Stomach (tissue), 9 donors: Measurements from ENCODE around the gene SALL1. TPM values are rescaled to one million over a fixed set of nuclear protein-coding genes. Genes with fewer than 3 reads are reported as not detected.
A peak's percentile ranks its signal among the peaks of the same experiment; 100 is the strongest.

Experiments
- DNase-seq, 2 donors: peaks; one replicate each; pipeline versions ENCODE4 v3.0.0 to v3.0.0-alpha.2; 2013 to 2019
- H3K27ac ChIP-seq, 5 donors: fragments of 200-600 bp in 4 of 5; sonication (generic) in 4 of 5; one replicate each; pipeline ENCODE4 v1.5.1; 2013 to 2019; ENCODE audit warnings: mild to moderate bottlenecking in 1 of 5, moderate library complexity in 1 of 5
- H3K27me3 ChIP-seq, 3 donors: fragments of 200-600 bp; sonication (generic); one replicate each; pipeline ENCODE4 v1.5.1; 2017 to 2019; ENCODE audit warnings: mixed run types in 1 of 3
- H3K36me3 ChIP-seq, 4 donors: fragments of 200-600 bp; sonication (generic); 1 replicate in 3 of 4; 2 replicates in 1 of 4; pipeline ENCODE4 v1.5.1; 2016 to 2019
- H3K4me1 ChIP-seq, 4 donors: fragments of 200-600 bp; sonication (generic); one replicate each; pipeline ENCODE4 v1.5.1; 2016 to 2019
- H3K4me3 ChIP-seq, 4 donors: fragments of 200-600 bp; sonication (generic) in 3 of 4; one replicate each; pipeline ENCODE4 v1.5.1; 2016 to 2019; ENCODE audit warnings: mild to moderate bottlenecking in 1 of 4
- H3K9me3 ChIP-seq, 4 donors: fragments of 200-600 bp; sonication (generic); one replicate each; pipeline ENCODE4 v1.5.1; 2016 to 2019
- EP300 ChIP-seq: sonication (generic); formaldehyde crosslinking; IDR thresholded peaks from one replicate; pipeline ENCODE4 v1.6.1; 2017; ENCODE audit warnings: antibody characterized with exemption
- POLR2A ChIP-seq, 4 donors: fragments of 450-650 bp; IDR thresholded peaks; one replicate each; pipeline ENCODE4 v1.6.1; 2016; ENCODE audit warnings: antibody characterized with exemption in 4 of 4, control low read depth in 2 of 4, mild to moderate bottlenecking in 1 of 4, moderate library complexity in 1 of 4
- POLR2AphosphoS5 ChIP-seq, 3 donors: sonication (generic); formaldehyde crosslinking; IDR thresholded peaks; one replicate each; pipeline ENCODE4 v1.6.1; 2016; ENCODE audit warnings: antibody characterized with exemption in 3 of 3
- WGBS, 5 donors: extraction: QIAGEN DNeasy Blood & Tissue Kit in 3 of 5; methylation state at CpG; one replicate each; pipeline versions ENCODE4 v1.1.5 to v1.1.7; 2013 to 2018; 5-methylcytosine and 5-hydroxymethylcytosine counted together
- intact Hi-C: fragments of 100-400 bp; cut with DNase I; formaldehyde crosslinking; loops from one replicate; pipeline ENCODE4 v1.15.1; 2023; ENCODE audit warnings: low total_unique reads
- polyA plus RNA-seq, 3 donors: library from polyadenylated mRNA; stranded (reverse); fragments of 200-250 nt; gene quantifications; one replicate each; pipeline ENCODE4 v1.2.3, GENCODE V29; 2013
- total RNA-seq, 5 donors: library from RNA; depleted of rRNA; stranded (reverse); fragments of >200 nt; gene quantifications; one replicate each; pipeline versions ENCODE4 v1.1.0 to v1.2.3, GENCODE V29; 2014 to 2016
- TF ChIP-seq, protein P1 (sequence below), 7 experiments: fragments of 450-650 bp in 4 of 7; fragments of 200-600 bp in 3 of 7; sonication (generic) in 3 of 7; IDR thresholded peaks; one replicate each; pipeline ENCODE4 v1.5.1; 2016 to 2019; ENCODE audit warnings: antibody characterized with exemption in 7 of 7, control low read depth in 2 of 7, mild to moderate bottlenecking in 1 of 7
- donor health status: healthy with polysubstance abuse.
- donor health status: Bipolar disorder and iron deficiency.
- donor health status: healthy.

The SALL1 gene
- total and polyA plus RNA-seq, 8 donors: 0.43 to 6.3 (median 0.97) TPM; not detected in 2

DNA sequence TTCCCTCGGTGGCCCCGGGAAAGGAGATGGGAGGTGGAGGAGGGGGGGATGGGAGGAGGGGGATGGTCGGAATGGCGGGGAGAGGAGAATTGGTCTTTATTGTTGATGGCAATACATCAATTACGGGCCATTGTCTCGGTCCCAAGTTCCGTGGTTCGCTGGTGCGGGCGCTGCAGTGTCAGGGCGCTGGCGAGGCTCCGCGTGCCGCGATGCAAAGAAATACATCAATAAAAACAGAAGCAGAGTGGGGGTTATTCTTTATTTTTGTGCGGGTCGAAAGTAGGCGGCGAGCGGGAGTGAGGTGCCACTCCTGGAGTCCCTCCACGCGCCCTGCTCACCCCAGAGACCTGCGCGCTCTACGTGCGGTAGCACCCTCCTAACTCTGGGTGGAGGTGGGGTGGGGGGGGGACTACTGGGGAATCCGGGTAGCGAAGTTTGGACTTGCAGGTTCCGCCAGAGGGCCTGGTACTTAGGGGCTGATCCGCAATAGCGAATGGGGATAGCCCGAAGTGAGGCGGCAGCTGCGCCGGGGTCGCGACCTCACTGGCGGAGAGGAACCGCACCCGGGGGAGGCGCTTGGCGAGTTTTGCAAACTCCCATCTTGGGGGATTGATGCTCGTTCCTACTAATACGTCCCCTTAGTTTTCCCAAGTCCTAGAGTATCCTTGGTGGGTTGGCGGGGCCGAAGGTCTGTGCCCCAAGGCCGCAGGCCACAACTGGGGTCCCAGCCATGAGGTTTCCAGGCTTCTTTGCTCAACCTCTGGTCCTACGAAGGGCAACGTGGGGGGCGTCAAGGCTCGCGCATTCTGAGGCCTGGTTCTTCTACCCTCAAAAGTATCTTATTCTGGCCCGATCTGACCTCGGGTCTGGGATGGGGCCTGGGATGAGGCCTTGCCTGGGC lies 3.5 kb upstream of the SALL1 start:
- no peaks in the 10 kb centered on the region for H3K36me3 ChIP-seq
- peaks cover 49 to 93% (median 72%) of the 10 kb centered on the region in 3 donors for H3K27me3 ChIP-seq
- H3K4me3 ChIP-seq: peak overlapping the region; percentile 20 to 53 (median 36)
- peak in 1 of 2 donors; percentile 34 for DNase-seq
- TF ChIP-seq EP300: no peak
- TF ChIP-seq, protein P1, sequence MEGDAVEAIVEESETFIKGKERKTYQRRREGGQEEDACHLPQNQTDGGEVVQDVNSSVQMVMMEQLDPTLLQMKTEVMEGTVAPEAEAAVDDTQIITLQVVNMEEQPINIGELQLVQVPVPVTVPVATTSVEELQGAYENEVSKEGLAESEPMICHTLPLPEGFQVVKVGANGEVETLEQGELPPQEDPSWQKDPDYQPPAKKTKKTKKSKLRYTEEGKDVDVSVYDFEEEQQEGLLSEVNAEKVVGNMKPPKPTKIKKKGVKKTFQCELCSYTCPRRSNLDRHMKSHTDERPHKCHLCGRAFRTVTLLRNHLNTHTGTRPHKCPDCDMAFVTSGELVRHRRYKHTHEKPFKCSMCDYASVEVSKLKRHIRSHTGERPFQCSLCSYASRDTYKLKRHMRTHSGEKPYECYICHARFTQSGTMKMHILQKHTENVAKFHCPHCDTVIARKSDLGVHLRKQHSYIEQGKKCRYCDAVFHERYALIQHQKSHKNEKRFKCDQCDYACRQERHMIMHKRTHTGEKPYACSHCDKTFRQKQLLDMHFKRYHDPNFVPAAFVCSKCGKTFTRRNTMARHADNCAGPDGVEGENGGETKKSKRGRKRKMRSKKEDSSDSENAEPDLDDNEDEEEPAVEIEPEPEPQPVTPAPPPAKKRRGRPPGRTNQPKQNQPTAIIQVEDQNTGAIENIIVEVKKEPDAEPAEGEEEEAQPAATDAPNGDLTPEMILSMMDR (IDR thresholded peaks at IDR 0.05): no peak
- TF ChIP-seq POLR2A (IDR thresholded peaks at IDR 0.05): no peak
- no peak for TF ChIP-seq POLR2AphosphoS5 (IDR thresholded peaks at IDR 0.05)
- H3K4me1 ChIP-seq: peaks cover 39 to 72% (median 53%) of the 10 kb centered on the region in 4 donors
- 16 to 27% (median 19%) methylated on average over 44 to 55 of the region's 55 CpGs for WGBS, 5 donors
- H3K9me3 ChIP-seq: peaks cover 0 to 19% (median 0%) of the 10 kb centered on the region in 4 donors
- H3K27ac ChIP-seq: peak overlapping the region; percentile 37 to 83 (median 61)
- intact Hi-C loops: no loop called here

DNA sequence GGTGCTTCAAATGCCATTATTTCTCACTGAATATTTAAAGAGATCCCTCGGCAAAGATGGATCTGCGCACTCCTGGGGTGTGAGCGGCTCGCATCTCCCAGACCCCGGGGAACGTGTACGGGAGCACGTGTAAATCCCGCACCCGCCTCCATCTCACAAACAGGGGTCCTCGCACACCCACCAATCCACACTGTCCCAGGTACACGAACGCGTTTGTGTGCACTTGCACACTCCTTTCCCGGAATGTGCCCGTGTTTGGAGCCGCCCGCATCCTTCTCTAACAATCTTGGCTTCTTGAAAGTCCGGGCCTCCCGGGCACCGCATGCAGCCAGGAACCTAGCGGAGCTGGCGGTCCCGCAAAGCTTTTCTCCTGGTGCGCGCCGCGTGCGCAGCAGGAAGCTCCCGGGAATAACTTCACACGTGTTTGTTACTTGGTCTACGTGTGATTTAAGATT lies 2.5 kb upstream of the SALL1 start:
- peak in 1 of 2 donors; percentile 28 for DNase-seq
- WGBS, 5 donors: 10 to 19% (median 11%) methylated on average over 32 of the region's 32 CpGs
- Histone ChIP-seq H3K36me3 (no peaks in the 10 kb centered on the region), H3K27ac (peak overlapping the region; percentile 45 to 83 (median 73)), H3K9me3 (peaks cover 0 to 19% (median 0%) of the 10 kb centered on the region in 4 donors), H3K4me3 (peak overlapping the region in 2 of 4 donors; percentile 45 to 53), H3K4me1 (peaks cover 39 to 72% (median 54%) of the 10 kb centered on the region in 4 donors), H3K27me3 (peaks cover 53 to 99% (median 77%) of the 10 kb centered on the region in 3 donors)
- no peak for TF ChIP-seq POLR2AphosphoS5 (IDR thresholded peaks at IDR 0.05)
- no peak for TF ChIP-seq EP300
- TF ChIP-seq POLR2A (IDR thresholded peaks at IDR 0.05): no peak
- TF ChIP-seq, protein P1 (IDR thresholded peaks at IDR 0.05): no peak
- intact Hi-C loops: no loop called here

DNA sequence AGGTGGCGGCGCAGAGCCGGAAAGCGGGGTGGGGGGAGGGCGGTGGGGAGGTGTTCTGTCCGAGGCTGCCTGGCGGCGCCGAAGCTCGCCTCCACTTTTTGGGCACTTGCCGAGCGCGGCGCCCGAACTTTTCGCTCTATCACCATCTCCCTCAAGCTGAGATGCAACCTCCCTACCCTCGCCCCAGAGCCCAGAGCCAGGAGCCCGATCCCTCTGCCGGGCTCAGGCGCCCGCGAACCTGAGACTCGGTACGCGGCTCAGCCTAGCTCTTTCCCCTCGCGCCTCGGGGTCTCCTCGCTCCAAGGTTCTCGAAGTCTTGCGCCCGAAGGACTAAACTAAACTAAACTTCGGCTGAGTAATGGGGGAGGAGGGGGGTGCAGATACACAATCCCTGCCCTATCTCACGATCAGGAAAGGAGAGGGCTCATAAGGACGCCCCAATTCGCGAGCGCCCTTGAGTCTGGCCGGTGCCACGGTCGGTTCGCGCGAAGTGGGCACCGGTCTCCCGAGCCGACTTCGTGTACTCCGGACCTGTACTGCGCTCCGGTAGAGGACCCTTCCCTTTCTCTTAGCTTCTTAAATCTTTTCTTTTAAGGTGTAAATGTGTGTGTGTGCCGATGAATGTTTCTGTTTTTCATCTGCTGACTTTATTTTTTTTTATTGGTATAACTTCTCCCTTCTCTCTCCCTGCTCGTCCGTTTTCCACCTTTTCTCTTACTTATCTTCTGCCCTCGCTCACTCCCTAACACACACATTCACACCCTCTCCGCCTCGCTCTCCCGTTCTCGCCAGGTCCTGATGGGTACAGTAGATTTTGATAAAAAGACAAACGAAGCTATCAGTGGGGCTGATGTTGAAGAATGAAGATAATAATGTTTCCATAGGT lies 1.9 kb upstream of the SALL1 start:
- Histone ChIP-seq H3K4me1 (peaks cover 39 to 72% (median 54%) of the 10 kb centered on the region in 4 donors), H3K27me3 (peaks cover 53 to 100% (median 77%) of the 10 kb centered on the region in 3 donors), H3K4me3 (peak overlapping the region; percentile 32 to 53 (median 46)), H3K27ac (peak overlapping the region; percentile 57 to 83 (median 73)), H3K36me3 (no peaks in the 10 kb centered on the region), H3K9me3 (peaks cover 0 to 19% (median 0%) of the 10 kb centered on the region in 4 donors)
- WGBS, 5 donors: 5 to 15% (median 6%) methylated on average over 31 to 60 of the region's 60 CpGs
- TF ChIP-seq POLR2AphosphoS5 (IDR thresholded peaks at IDR 0.05): no peak
- TF ChIP-seq EP300: no peak
- TF ChIP-seq, protein P1 (IDR thresholded peaks at IDR 0.05): no peak
- TF ChIP-seq POLR2A (IDR thresholded peaks at IDR 0.05): no peak
- intact Hi-C loops: no loop called here
- no peak for DNase-seq
